Colonic mucosa (tissue), 4 donors: Measurements from ENCODE around the gene ZRANB3. TPM values are rescaled to one million over a fixed set of nuclear protein-coding genes. Genes with fewer than 3 reads are reported as not detected.

Experiments used
- DNase-seq: peaks from one replicate; pipeline ENCODE4 v3.0.0-alpha.2; 2020
- H3K27ac ChIP-seq: fragments of 200-600 bp; one replicate; pipeline ENCODE4 v1.8.0; 2021
- H3K27me3 ChIP-seq: fragments of 200-600 bp; one replicate; pipeline ENCODE4 v1.8.0; 2021
- H3K36me3 ChIP-seq: fragments of 200-600 bp; one replicate; pipeline ENCODE4 v1.8.0; 2021
- H3K4me1 ChIP-seq: fragments of 200-600 bp; one replicate; pipeline ENCODE4 v1.8.0; 2021; ENCODE audit warnings: mild to moderate bottlenecking
- H3K4me3 ChIP-seq: fragments of 200-600 bp; one replicate; pipeline ENCODE4 v1.8.0; 2021
- H3K9ac ChIP-seq, 2 donors: one replicate each; pipeline ENCODE4 v1.7.0; 2013; ENCODE audit warnings: control low read depth in 2 of 2, low read depth in 2 of 2, low read length in 2 of 2
- H3K9me3 ChIP-seq: fragments of 200-600 bp; one replicate; pipeline ENCODE4 v1.8.0; 2021
- CTCF ChIP-seq: fragments of 200-600 bp; IDR thresholded peaks from one replicate; pipeline ENCODE4 v1.8.0; 2022; ENCODE audit warnings: antibody characterized with exemption, mild to moderate bottlenecking
- intact Hi-C: fragments of 100-400 bp; cut with DNase I; formaldehyde crosslinking; loops from one replicate; pipeline ENCODE4 v1.14.1; 2022
- total RNA-seq, 2 donors: library from RNA; stranded (reverse); fragmentation: NEBNext Ultra II Directional in 1 of 2; extraction: Animal tissue kit (Norgen Biotek cat#: 25700) in 1 of 2; gene quantifications; one replicate each; pipeline ENCODE4 v1.2.1, GENCODE V29; 2021
- donor health status: healthy.
- donor health status: DM: no; HTN: no; CAD: no.
- donor health status: DM: no; HTN: no; CAD: no.

The ZRANB3 gene
- total RNA-seq, 2 donors from 2014 or later, result 2.5 to 7.8 TPM

GRCh38 chr2:135212757-135213156 is 318.3 kb downstream of the ZRANB3 start:
- no peak for TF ChIP-seq CTCF
- intact Hi-C loops, result no loop called here
- Histone ChIP-seq H3K9me3 (no peaks in the 10 kb centered on the region), H3K36me3 (no peaks in the 10 kb centered on the region), H3K27ac (no peak overlapping the region), H3K9ac (no peak overlapping the region), H3K27me3 (no peaks in the 10 kb centered on the region), H3K4me1 (no peaks in the 10 kb centered on the region), H3K4me3 (no peak overlapping the region)
- DNase-seq, result no peak

GRCh38 chr2:135208016-135208415 is 323.0 kb downstream of the ZRANB3 start:
- DNase-seq, result no peak
- H3K27me3 ChIP-seq, result no peaks in the 10 kb centered on the region
- no peak overlapping the region for H3K27ac ChIP-seq
- H3K4me3 ChIP-seq, result no peak overlapping the region
- no peak overlapping the region for H3K9ac ChIP-seq
- no peaks in the 10 kb centered on the region for H3K36me3 ChIP-seq
- TF ChIP-seq CTCF, result no peak
- H3K4me1 ChIP-seq, result no peaks in the 10 kb centered on the region
- H3K9me3 ChIP-seq, result no peaks in the 10 kb centered on the region
- intact Hi-C loops, result no loop called here

GRCh38 chr2:135203944-135204343 is 327.1 kb downstream of the ZRANB3 start:
- H3K9me3 ChIP-seq, result no peaks in the 10 kb centered on the region
- H3K4me1 ChIP-seq, result no peaks in the 10 kb centered on the region
- H3K27me3 ChIP-seq, result no peaks in the 10 kb centered on the region
- no peaks in the 10 kb centered on the region for H3K36me3 ChIP-seq
- no peak overlapping the region for H3K4me3 ChIP-seq
- H3K9ac ChIP-seq, result no peak overlapping the region
- intact Hi-C loops, result no loop called here
- no peak for TF ChIP-seq CTCF
- no peak overlapping the region for H3K27ac ChIP-seq
- DNase-seq, result no peak

- H3K27me3 ChIP-seq, result no peaks in the 10 kb centered on the region
- H3K9me3 ChIP-seq, result no peaks in the 10 kb centered on the region
- intact Hi-C loops, result no loop called here
- no peak for DNase-seq
- H3K4me3 ChIP-seq, result no peak overlapping the region
- no peak overlapping the region for H3K27ac ChIP-seq
- H3K36me3 ChIP-seq, result no peaks in the 10 kb centered on the region
- H3K4me1 ChIP-seq, result no peaks in the 10 kb centered on the region
- H3K9ac ChIP-seq, result no peak overlapping the region
- TF ChIP-seq CTCF, result no peak
Measured at GRCh38 chr2:135202751-135203150, 328.3 kb downstream of the ZRANB3 start.

- no peak for DNase-seq
- TF ChIP-seq CTCF, result no peak
Measured at GRCh38 chr2:135198481-135198880, 332.5 kb downstream of the ZRANB3 start.

GRCh38 chr2:135190799-135191198 is 340.2 kb downstream of the ZRANB3 start:
- Histone ChIP-seq H3K27ac (no peak overlapping the region), H3K4me1 (no peaks in the 10 kb centered on the region), H3K4me3 (no peak overlapping the region), H3K27me3 (no peaks in the 10 kb centered on the region), H3K9me3 (no peaks in the 10 kb centered on the region), H3K36me3 (no peaks in the 10 kb centered on the region), H3K9ac (no peak overlapping the region)
- intact Hi-C loops, result no loop called here
- no peak for DNase-seq
- no peak for TF ChIP-seq CTCF

More at GRCh38 chr2:135198481-135198880, 332.5 kb downstream of the ZRANB3 start:
- Histone ChIP-seq H3K9ac (no peak overlapping the region), H3K27ac (no peak overlapping the region), H3K9me3 (no peaks in the 10 kb centered on the region), H3K36me3 (no peaks in the 10 kb centered on the region), H3K27me3 (no peaks in the 10 kb centered on the region), H3K4me1 (no peaks in the 10 kb centered on the region), H3K4me3 (no peak overlapping the region)
- intact Hi-C loops, result no loop called here
